GM12878 (cell line): ENCODE measurements around the gene MDC1. TPM values are rescaled to one million over a fixed set of nuclear protein-coding genes. Genes with fewer than 3 reads are reported as not detected.

ENCODE experiments used
- ASH2L ChIP-seq: fragments of 300-600, 200-600 bp; sonication (generic); IDR thresholded peaks from 2 replicates; pipeline ENCODE4 v1.6.1; 2017; ENCODE audit warnings: low read depth, mild to moderate bottlenecking, borderline replicate concordance
- BRCA1 ChIP-seq: IDR thresholded peaks from 2 replicates; pipeline ENCODE4 v1.6.1; 2011; ENCODE audit warnings: low read depth, low read length, improper control_type of control experiment
- CEBPB ChIP-seq, 2 experiments: fragments of 150-350 bp in 1 of 2; IDR thresholded peaks; 2 replicates each; pipeline ENCODE4 v1.6.1; 2012 to 2014; ENCODE audit warnings: low read depth in 2 of 2, low read length in 2 of 2, borderline replicate concordance in 1 of 2, inconsistent platforms in 1 of 2
- CREB1 ChIP-seq: IDR thresholded peaks from 2 replicates; pipeline ENCODE4 v1.6.1; 2012; ENCODE audit warnings: low read depth, mild to moderate bottlenecking, inconsistent platforms
- HDAC2 ChIP-seq: fragments of 200-600 bp; sonication (generic); IDR thresholded peaks from 2 replicates; pipeline ENCODE4 v1.6.1; 2017
- LARP7 ChIP-seq: fragments of 450-650 bp; IDR thresholded peaks from 2 replicates; pipeline ENCODE4 v1.6.1; 2017; ENCODE audit warnings: mild to moderate bottlenecking
- MEF2B ChIP-seq: fragments of 450-650 bp; IDR thresholded peaks from 2 replicates; pipeline ENCODE4 v1.6.1; 2018; ENCODE audit warnings: mild to moderate bottlenecking, moderate library complexity; ENCODE audit not compliant: partially characterized antibody, poor library complexity, severe bottlenecking
- NFXL1 ChIP-seq: fragments of 450-650 bp; IDR thresholded peaks from 2 replicates; pipeline ENCODE4 v1.6.1; 2017; ENCODE audit warnings: antibody characterized with exemption, mild to moderate bottlenecking, borderline replicate concordance
- RAD21 ChIP-seq: IDR thresholded peaks from 2 replicates; pipeline ENCODE4 v1.6.1; 2011; ENCODE audit warnings: mild to moderate bottlenecking, low read depth, low read length, moderate library complexity; ENCODE audit not compliant: insufficient read depth
- RAD51 ChIP-seq: fragments of 450-650 bp; IDR thresholded peaks from 2 replicates; pipeline ENCODE4 v1.6.1; 2016; ENCODE audit warnings: moderate library complexity, mild to moderate bottlenecking, inconsistent platforms
- REST ChIP-seq: IDR thresholded peaks from 2 replicates; pipeline ENCODE4 v1.6.1; 2012; ENCODE audit warnings: mild to moderate bottlenecking, low read depth, low read length
- SMAD5 ChIP-seq: IDR thresholded peaks from 2 replicates; pipeline ENCODE4 v1.6.1; 2016; ENCODE audit warnings: antibody characterized with exemption, low read depth
- TBL1XR1 ChIP-seq: IDR thresholded peaks from 2 replicates; pipeline ENCODE4 v1.6.1; 2012; ENCODE audit warnings: low read depth, low read length, improper control_type of control experiment
- TCF3 ChIP-seq: IDR thresholded peaks from 2 replicates; pipeline ENCODE4 v1.6.1; 2012; ENCODE audit warnings: low read depth, mild to moderate bottlenecking, low read length, borderline replicate concordance; ENCODE audit not compliant: insufficient read depth
- YBX1 ChIP-seq: fragments of 450-650 bp; IDR thresholded peaks from 2 replicates; pipeline ENCODE4 v1.6.1; 2016; ENCODE audit warnings: antibody characterized with exemption
- YY1 ChIP-seq: IDR thresholded peaks from 2 replicates; pipeline ENCODE4 v1.6.1; 2011; ENCODE audit warnings: low read depth, mild to moderate bottlenecking, low read length
- ZBTB11 ChIP-seq: fragments of 450-650 bp; formaldehyde crosslinking; IDR thresholded peaks from 2 replicates; pipeline ENCODE4 v1.5.0; 2022; ENCODE audit warnings: mild to moderate bottlenecking, missing genetic modification characterization
- polyA plus RNA-seq, 11 experiments: library from polyadenylated mRNA; depleted of rRNA in 4 of 11; unstranded in 6 of 11; stranded (reverse) in 5 of 11; fragments of >200 nt; fragmentation: Nextera tagmentation in 4 of 11; fragmentation: Illumina TruSeq in 1 of 11; extraction: Ambion mirVana in 4 of 11; extraction: Trizol in 1 of 11; gene quantifications; 1 replicate in 1 of 11; 2 replicates in 10 of 11; pipeline versions ENCODE4 v1.2.1 to v1.2.3, GENCODE V29; 2011 to 2016; ENCODE audit warnings: inconsistent platforms in 2 of 11, missing spikeins in 2 of 11, low read depth in 1 of 11
- total RNA-seq, 4 experiments: library from RNA; depleted of rRNA in 3 of 4; stranded (reverse); fragments of >200 nt in 3 of 4; fragmentation: Illumina TruSeq in 1 of 4; extraction: Trizol in 1 of 4; gene quantifications; 2 replicates each; pipeline versions ENCODE4 v1.2.1 to v1.2.3, GENCODE V29; 2013 to 2021
- TF ChIP-seq, protein P1 (sequence below): IDR thresholded peaks from 2 replicates; pipeline ENCODE4 v1.6.1; 2011; ENCODE audit warnings: borderline replicate concordance, low read depth, mild to moderate bottlenecking, moderate library complexity, mixed read lengths, low read length; ENCODE audit not compliant: insufficient read depth; ENCODE audit errors: extremely low read length
- TF ChIP-seq, protein P2 (sequence below): IDR thresholded peaks from 2 replicates; pipeline ENCODE4 v1.6.1; 2012; ENCODE audit warnings: low read depth, low read length, improper control_type of control experiment
- TF ChIP-seq, protein P3 (sequence below): IDR thresholded peaks from 2 replicates; pipeline ENCODE4 v1.6.1; 2012; ENCODE audit warnings: low read length, inconsistent platforms

MDC1 gene
- total and polyA plus RNA-seq, 10 of the 15 experiments (the other 5 are each of a cell fraction or from before 2014, with no cell fraction given): 5.1 to 62.5 (median 22.4) TPM

DNA sequence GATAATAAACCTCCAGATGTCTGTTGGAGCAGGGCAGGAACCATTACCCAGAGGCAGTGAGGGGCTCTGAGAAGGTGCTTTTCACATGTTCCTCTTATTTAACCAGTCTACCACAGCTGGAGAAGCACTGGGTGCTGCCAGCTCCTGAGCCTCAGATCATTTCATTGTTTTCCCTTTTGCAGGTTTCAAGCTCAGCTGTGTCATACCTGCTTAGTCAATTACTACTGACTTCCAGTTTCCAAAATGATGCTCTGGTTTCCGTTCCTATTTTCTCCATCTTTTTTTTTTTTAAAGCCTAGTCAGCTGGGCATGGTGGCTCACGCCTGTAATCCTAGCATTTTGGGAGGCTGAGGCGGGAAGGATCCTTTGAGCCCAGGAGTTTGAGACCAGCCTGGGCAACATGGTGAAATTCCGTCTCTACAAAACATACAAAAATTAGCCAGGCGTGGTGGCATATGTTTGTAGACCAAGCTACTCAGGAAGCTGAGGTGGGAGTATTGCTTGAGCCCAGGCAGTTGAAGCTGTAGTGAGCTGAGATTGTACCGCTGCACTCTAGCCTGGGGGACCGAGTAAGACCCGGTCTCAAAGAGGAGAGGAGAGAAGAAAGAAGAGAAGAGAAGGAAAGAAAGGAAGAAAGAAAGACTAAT, 18.7 kb upstream of the MDC1 start (continued):
- TF ChIP-seq TCF3 (no peak), YY1 (no peak), RAD21 (no peak), HDAC2 (no peak), CEBPB (IDR thresholded peaks at IDR 0.05; ENCODE audit: borderline replicate concordance in 1 of 2, low read depth in 2 of 2, low read length in 2 of 2) (no peak), SMAD5 (no peak), ASH2L (no peak), MEF2B (no peak), BRCA1 (no peak), NFXL1 (no peak), RAD51 (0 out of 2 replicates have a peak, but pooled peaks have one; percentile 10), TBL1XR1 (no peak), REST (no peak), CREB1 (0 out of 2 replicates have a peak, but pooled peaks have one; percentile 30), LARP7 (no peak), ZBTB11 (CRISPR knock-in tag) (no peak), YBX1 (no peak)
- TF ChIP-seq, protein P1, sequence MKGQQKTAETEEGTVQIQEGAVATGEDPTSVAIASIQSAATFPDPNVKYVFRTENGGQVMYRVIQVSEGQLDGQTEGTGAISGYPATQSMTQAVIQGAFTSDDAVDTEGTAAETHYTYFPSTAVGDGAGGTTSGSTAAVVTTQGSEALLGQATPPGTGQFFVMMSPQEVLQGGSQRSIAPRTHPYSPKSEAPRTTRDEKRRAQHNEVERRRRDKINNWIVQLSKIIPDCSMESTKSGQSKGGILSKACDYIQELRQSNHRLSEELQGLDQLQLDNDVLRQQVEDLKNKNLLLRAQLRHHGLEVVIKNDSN: no peak
- TF ChIP-seq, protein P2, sequence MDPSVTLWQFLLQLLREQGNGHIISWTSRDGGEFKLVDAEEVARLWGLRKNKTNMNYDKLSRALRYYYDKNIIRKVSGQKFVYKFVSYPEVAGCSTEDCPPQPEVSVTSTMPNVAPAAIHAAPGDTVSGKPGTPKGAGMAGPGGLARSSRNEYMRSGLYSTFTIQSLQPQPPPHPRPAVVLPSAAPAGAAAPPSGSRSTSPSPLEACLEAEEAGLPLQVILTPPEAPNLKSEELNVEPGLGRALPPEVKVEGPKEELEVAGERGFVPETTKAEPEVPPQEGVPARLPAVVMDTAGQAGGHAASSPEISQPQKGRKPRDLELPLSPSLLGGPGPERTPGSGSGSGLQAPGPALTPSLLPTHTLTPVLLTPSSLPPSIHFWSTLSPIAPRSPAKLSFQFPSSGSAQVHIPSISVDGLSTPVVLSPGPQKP: no peak
- TF ChIP-seq, protein P3, sequence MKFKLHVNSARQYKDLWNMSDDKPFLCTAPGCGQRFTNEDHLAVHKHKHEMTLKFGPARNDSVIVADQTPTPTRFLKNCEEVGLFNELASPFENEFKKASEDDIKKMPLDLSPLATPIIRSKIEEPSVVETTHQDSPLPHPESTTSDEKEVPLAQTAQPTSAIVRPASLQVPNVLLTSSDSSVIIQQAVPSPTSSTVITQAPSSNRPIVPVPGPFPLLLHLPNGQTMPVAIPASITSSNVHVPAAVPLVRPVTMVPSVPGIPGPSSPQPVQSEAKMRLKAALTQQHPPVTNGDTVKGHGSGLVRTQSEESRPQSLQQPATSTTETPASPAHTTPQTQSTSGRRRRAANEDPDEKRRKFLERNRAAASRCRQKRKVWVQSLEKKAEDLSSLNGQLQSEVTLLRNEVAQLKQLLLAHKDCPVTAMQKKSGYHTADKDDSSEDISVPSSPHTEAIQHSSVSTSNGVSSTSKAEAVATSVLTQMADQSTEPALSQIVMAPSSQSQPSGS: peak; percentile 56; the same call in 1 of the 2 replicates
